Measurements from ENCODE around the gene SUPT16H.

DNA sequence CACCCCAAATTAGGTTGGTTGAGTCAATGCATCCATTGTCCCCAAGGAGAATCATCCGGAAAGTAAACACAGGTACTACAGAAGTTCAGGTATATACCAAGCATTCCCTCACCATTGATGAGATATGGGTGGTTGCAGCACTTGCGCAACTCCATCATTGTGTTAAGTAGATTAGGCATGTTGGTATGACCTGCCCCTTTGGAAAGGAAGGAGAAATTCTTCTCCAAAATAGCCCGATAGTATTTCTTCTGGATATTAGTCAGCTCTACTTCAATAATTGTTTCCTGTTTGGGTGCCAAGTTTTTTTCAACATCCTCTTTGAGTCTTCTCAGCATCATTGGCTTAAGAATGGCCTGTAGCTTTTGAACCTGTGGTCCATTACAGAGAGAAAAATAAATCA, 21.3 kb upstream of the SUPT16H start:
- TF ChIP-seq, protein P1, sequence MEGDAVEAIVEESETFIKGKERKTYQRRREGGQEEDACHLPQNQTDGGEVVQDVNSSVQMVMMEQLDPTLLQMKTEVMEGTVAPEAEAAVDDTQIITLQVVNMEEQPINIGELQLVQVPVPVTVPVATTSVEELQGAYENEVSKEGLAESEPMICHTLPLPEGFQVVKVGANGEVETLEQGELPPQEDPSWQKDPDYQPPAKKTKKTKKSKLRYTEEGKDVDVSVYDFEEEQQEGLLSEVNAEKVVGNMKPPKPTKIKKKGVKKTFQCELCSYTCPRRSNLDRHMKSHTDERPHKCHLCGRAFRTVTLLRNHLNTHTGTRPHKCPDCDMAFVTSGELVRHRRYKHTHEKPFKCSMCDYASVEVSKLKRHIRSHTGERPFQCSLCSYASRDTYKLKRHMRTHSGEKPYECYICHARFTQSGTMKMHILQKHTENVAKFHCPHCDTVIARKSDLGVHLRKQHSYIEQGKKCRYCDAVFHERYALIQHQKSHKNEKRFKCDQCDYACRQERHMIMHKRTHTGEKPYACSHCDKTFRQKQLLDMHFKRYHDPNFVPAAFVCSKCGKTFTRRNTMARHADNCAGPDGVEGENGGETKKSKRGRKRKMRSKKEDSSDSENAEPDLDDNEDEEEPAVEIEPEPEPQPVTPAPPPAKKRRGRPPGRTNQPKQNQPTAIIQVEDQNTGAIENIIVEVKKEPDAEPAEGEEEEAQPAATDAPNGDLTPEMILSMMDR (IDR thresholded peaks at IDR 0.05; ENCODE audit: insufficient read depth, low read length, poor library complexity, severe bottlenecking): no peak
- TF ChIP-seq EZH2phosphoT487 (conservative IDR thresholded peaks at IDR 0.05; ENCODE audit: low read length): no peak
